GM23338 (cell line): ENCODE data around the gene RNASE2. TPM values are rescaled to one million over a fixed set of nuclear protein-coding genes. Genes with fewer than 3 reads are reported as not detected.

Experiments used
- ATAC-seq: fragments of 200-7000 bp; cut with Tn5 transposase; 3 replicates; pipeline ENCODE4 v1.9.1; 2020
- DNase-seq: peaks from one replicate; pipeline ENCODE4 v3.0.0-alpha.2; 2015; ENCODE audit warnings: low spot score
- H2AFZ ChIP-seq: fragments of 200-600 bp; sonication (generic); 2 replicates; pipeline ENCODE4 v1.8.0; 2016; ENCODE audit warnings: antibody characterized with exemption, mild to moderate bottlenecking, moderate library complexity
- H3F3A ChIP-seq: fragments of 200-600 bp; sonication (generic); replicated peaks from 2 replicates; pipeline ENCODE4 v1.8.0; 2017; ENCODE audit warnings: antibody characterized with exemption, mixed run types, low read depth
- H3K27ac ChIP-seq: fragments of 200-600 bp; sonication (generic); 2 replicates; pipeline ENCODE4 v1.6.1; 2016; ENCODE audit warnings: low read depth
- H3K27me3 ChIP-seq: fragments of 200-600 bp; sonication (generic); 2 replicates; pipeline ENCODE4 v1.8.0; 2016; ENCODE audit warnings: mild to moderate bottlenecking, mixed run types, moderate library complexity; ENCODE audit not compliant: insufficient read depth
- H3K36me3 ChIP-seq: fragments of 200-600 bp; sonication (generic); 2 replicates; pipeline ENCODE4 v1.8.0; 2016; ENCODE audit warnings: mild to moderate bottlenecking; ENCODE audit not compliant: insufficient read depth
- H3K4me1 ChIP-seq: fragments of 200-600 bp; sonication (generic); 2 replicates; pipeline ENCODE4 v1.8.0; 2016; ENCODE audit warnings: mild to moderate bottlenecking, moderate library complexity; ENCODE audit not compliant: insufficient read depth
- H3K4me2 ChIP-seq: fragments of 200-600 bp; sonication (generic); 2 replicates; pipeline ENCODE4 v1.7.1; 2017; ENCODE audit warnings: mixed run types
- H3K4me3 ChIP-seq: fragments of 200-600 bp; sonication (generic); 2 replicates; pipeline ENCODE4 v1.6.1; 2016; ENCODE audit warnings: mixed run types
- H3K79me2 ChIP-seq: fragments of 200-600 bp; sonication (generic); replicated peaks from 2 replicates; pipeline ENCODE4 v1.8.0; 2017; ENCODE audit warnings: mild to moderate bottlenecking; ENCODE audit not compliant: insufficient read depth
- H3K9me2 ChIP-seq: fragments of 200-600 bp; sonication (generic); 2 replicates; pipeline ENCODE4 v1.8.0; 2017; ENCODE audit not compliant: insufficient read depth
- H4K20me1 ChIP-seq: fragments of 200-600 bp; sonication (generic); replicated peaks from 2 replicates; pipeline ENCODE4 v1.8.0; 2017; ENCODE audit warnings: mild to moderate bottlenecking; ENCODE audit not compliant: insufficient read depth
- H3K27ac Mint-ChIP-seq: 2 replicates; pipeline ENCODE4 v1.8.0; 2020; ENCODE audit warnings: inconsistent platforms, mild to moderate bottlenecking, moderate library complexity, mixed read lengths
- H3K27me3 Mint-ChIP-seq: 3 replicates; pipeline ENCODE4 v1.8.0; 2022; ENCODE audit warnings: low read depth, mild to moderate bottlenecking, moderate library complexity, mixed read lengths, inconsistent platforms; ENCODE audit not compliant: insufficient read depth, poor library complexity
- H3K36me3 Mint-ChIP-seq: 3 replicates; pipeline ENCODE4 v1.8.0; 2021; ENCODE audit warnings: low read depth, mild to moderate bottlenecking, inconsistent platforms, moderate library complexity, mixed read lengths
- H3K4me1 Mint-ChIP-seq: 3 replicates; pipeline ENCODE4 v1.8.0; 2020; ENCODE audit warnings: mild to moderate bottlenecking, inconsistent platforms, mixed read lengths
- H3K4me3 Mint-ChIP-seq: 3 replicates; pipeline ENCODE4 v1.8.0; 2021; ENCODE audit warnings: moderate library complexity, mild to moderate bottlenecking, inconsistent platforms, mixed read lengths
- H3K9me3 Mint-ChIP-seq: 3 replicates; pipeline ENCODE4 v1.8.0; 2020; ENCODE audit warnings: moderate library complexity, mild to moderate bottlenecking, inconsistent platforms, mixed read lengths
- CREB1 ChIP-seq: fragments of 250-450 bp; sonication (Bioruptor Pico); IDR thresholded peaks from 2 replicates; pipeline ENCODE4 v1.5.0; 2020; ENCODE audit warnings: low read depth, mild to moderate bottlenecking, moderate library complexity
- EZH2 ChIP-seq: fragments of 200-600 bp; sonication (generic); IDR thresholded peaks from one replicate; pipeline ENCODE4 v1.8.0; 2017; ENCODE audit warnings: antibody characterized with exemption, mild to moderate bottlenecking, low read depth; ENCODE audit not compliant: unreplicated experiment
- EZH2phosphoT487 ChIP-seq: fragments of 200-600 bp; sonication (generic); IDR thresholded peaks from one replicate; pipeline ENCODE4 v1.8.1; 2018; ENCODE audit warnings: antibody characterized with exemption; ENCODE audit not compliant: unreplicated experiment
- JUNB ChIP-seq: IDR thresholded peaks from one replicate; pipeline ENCODE4 v1.6.1; 2016; ENCODE audit warnings: antibody characterized with exemption; ENCODE audit not compliant: unreplicated experiment
- NANOG ChIP-seq: IDR thresholded peaks from 2 replicates; pipeline ENCODE4 v1.6.1; 2016; ENCODE audit warnings: antibody characterized with exemption, borderline replicate concordance
- POLR2AphosphoS5 ChIP-seq: IDR thresholded peaks from 2 replicates; pipeline ENCODE4 v1.6.1; 2016; ENCODE audit warnings: antibody characterized with exemption, low read depth
- REST ChIP-seq: IDR thresholded peaks from one replicate; pipeline ENCODE4 v1.6.1; 2018; ENCODE audit warnings: antibody characterized with exemption; ENCODE audit not compliant: unreplicated experiment
- STAT1 ChIP-seq: IDR thresholded peaks from one replicate; pipeline ENCODE4 v1.6.1; 2016; ENCODE audit warnings: antibody characterized with exemption; ENCODE audit not compliant: unreplicated experiment
- ZNF114 ChIP-seq: fragments of 250-450 bp; sonication (Bioruptor Pico); IDR thresholded peaks from 2 replicates; pipeline ENCODE4 v1.5.0; 2020; ENCODE audit warnings: mild to moderate bottlenecking, moderate library complexity
- ZNF331 ChIP-seq: fragments of 250-450 bp; sonication (Bioruptor Pico); IDR thresholded peaks from 2 replicates; pipeline ENCODE4 v1.5.0; 2020; ENCODE audit warnings: low read depth, mild to moderate bottlenecking, moderate library complexity
- ZNF462 ChIP-seq: fragments of 250-450 bp; sonication (Bioruptor Pico); IDR thresholded peaks from 2 replicates; pipeline ENCODE4 v1.5.0; 2020; ENCODE audit warnings: mild to moderate bottlenecking, moderate library complexity
- polyA plus RNA-seq: library from polyadenylated mRNA; unstranded; fragments of >200 nt; fragmentation: Nextera tagmentation; extraction: Ambion mirVana; gene quantifications from 2 replicates; pipeline ENCODE4 v1.2.1, GENCODE V29; 2016
- total RNA-seq: library from RNA; depleted of rRNA; stranded (reverse); fragments of >200 nt; shearing (Covaris generic); gene quantifications from 2 replicates; pipeline ENCODE4 v1.2.3, GENCODE V29; 2014
- TF ChIP-seq, protein P1 (sequence below): IDR thresholded peaks from 2 replicates; pipeline ENCODE4 v1.6.1; 2016; ENCODE audit warnings: antibody characterized with exemption
- TF ChIP-seq, protein P2 (sequence below), 2 experiments: fragments of 200-600 bp in 1 of 2; sonication (generic) in 1 of 2; conservative IDR thresholded peaks; 2 replicates each; pipeline versions ENCODE4 v1.5.1 to v1.6.1; 2016 to 2017; ENCODE audit warnings: antibody characterized with exemption in 2 of 2, low read depth in 2 of 2, mild to moderate bottlenecking in 2 of 2, moderate library complexity in 1 of 2

The RNASE2 gene
- total and polyA plus RNA-seq, 2 experiments from 2014 or later = not detected

GRCh38 chr14:20982646-20983369 lies 27.5 kb downstream of the RNASE2 start:
- Mint-ChIP-seq H3K9me3 (no peaks in the 10 kb centered on the region), H3K4me3 (no peak overlapping the region), H3K27ac (no peak overlapping the region; the same call in 1 of the 2 replicates), H3K36me3 (no peaks in the 10 kb centered on the region), H3K4me1 (no peaks in the 10 kb centered on the region), H3K27me3 (no peaks in the 10 kb centered on the region)
- Histone ChIP-seq H3K9me2 (peaks cover 7% of the 10 kb centered on the region; the same call in 1 of the 2 replicates), H4K20me1 (no peaks in the 10 kb centered on the region), H3K4me3 (no peak overlapping the region), H2AFZ (no peak overlapping the region), H3K36me3 (no peaks in the 10 kb centered on the region), H3K27ac (no peak overlapping the region), H3K27me3 (no peaks in the 10 kb centered on the region), H3F3A (no peaks in the 10 kb centered on the region), H3K79me2 (no peaks in the 10 kb centered on the region), H3K4me2 (no peak overlapping the region), H3K4me1 (no peaks in the 10 kb centered on the region)
- no peak for DNase-seq
- no peak for ATAC-seq
- TF ChIP-seq EZH2phosphoT487 (no peak), JUNB (no peak), STAT1 (no peak), ZNF114 (no peak), POLR2AphosphoS5 (no peak), CREB1 (CRISPR knock-in tag) (no peak), NANOG (no peak), ZNF462 (no peak), REST (no peak), EZH2 (no peak), ZNF331 (no peak)
- TF ChIP-seq, protein P1, sequence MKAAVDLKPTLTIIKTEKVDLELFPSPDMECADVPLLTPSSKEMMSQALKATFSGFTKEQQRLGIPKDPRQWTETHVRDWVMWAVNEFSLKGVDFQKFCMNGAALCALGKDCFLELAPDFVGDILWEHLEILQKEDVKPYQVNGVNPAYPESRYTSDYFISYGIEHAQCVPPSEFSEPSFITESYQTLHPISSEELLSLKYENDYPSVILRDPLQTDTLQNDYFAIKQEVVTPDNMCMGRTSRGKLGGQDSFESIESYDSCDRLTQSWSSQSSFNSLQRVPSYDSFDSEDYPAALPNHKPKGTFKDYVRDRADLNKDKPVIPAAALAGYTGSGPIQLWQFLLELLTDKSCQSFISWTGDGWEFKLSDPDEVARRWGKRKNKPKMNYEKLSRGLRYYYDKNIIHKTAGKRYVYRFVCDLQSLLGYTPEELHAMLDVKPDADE = no peak
- TF ChIP-seq, protein P2, sequence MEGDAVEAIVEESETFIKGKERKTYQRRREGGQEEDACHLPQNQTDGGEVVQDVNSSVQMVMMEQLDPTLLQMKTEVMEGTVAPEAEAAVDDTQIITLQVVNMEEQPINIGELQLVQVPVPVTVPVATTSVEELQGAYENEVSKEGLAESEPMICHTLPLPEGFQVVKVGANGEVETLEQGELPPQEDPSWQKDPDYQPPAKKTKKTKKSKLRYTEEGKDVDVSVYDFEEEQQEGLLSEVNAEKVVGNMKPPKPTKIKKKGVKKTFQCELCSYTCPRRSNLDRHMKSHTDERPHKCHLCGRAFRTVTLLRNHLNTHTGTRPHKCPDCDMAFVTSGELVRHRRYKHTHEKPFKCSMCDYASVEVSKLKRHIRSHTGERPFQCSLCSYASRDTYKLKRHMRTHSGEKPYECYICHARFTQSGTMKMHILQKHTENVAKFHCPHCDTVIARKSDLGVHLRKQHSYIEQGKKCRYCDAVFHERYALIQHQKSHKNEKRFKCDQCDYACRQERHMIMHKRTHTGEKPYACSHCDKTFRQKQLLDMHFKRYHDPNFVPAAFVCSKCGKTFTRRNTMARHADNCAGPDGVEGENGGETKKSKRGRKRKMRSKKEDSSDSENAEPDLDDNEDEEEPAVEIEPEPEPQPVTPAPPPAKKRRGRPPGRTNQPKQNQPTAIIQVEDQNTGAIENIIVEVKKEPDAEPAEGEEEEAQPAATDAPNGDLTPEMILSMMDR (conservative IDR thresholded peaks at IDR 0.05; ENCODE audit: low read depth in 2 of 2) = no peak
